Stomach (tissue), 9 donors: Measurements from ENCODE around the gene NCOA6. TPM values are rescaled to one million over a fixed set of nuclear protein-coding genes. Genes with fewer than 3 reads are reported as not detected.

Experiments used
- DNase-seq, 2 donors: peaks; one replicate each; pipeline versions ENCODE4 v3.0.0 to v3.0.0-alpha.2; 2013 to 2019
- H3K27ac ChIP-seq, 5 donors: fragments of 200-600 bp in 4 of 5; sonication (generic) in 4 of 5; one replicate each; pipeline ENCODE4 v1.5.1; 2013 to 2019; ENCODE audit warnings: mild to moderate bottlenecking in 1 of 5, moderate library complexity in 1 of 5
- H3K27me3 ChIP-seq, 3 donors: fragments of 200-600 bp; sonication (generic); one replicate each; pipeline ENCODE4 v1.5.1; 2017 to 2019; ENCODE audit warnings: mixed run types in 1 of 3
- H3K36me3 ChIP-seq, 4 donors: fragments of 200-600 bp; sonication (generic); 1 replicate in 3 of 4; 2 replicates in 1 of 4; pipeline ENCODE4 v1.5.1; 2016 to 2019
- H3K4me1 ChIP-seq, 4 donors: fragments of 200-600 bp; sonication (generic); one replicate each; pipeline ENCODE4 v1.5.1; 2016 to 2019
- H3K4me3 ChIP-seq, 4 donors: fragments of 200-600 bp; sonication (generic) in 3 of 4; one replicate each; pipeline ENCODE4 v1.5.1; 2016 to 2019; ENCODE audit warnings: mild to moderate bottlenecking in 1 of 4
- H3K9me3 ChIP-seq, 4 donors: fragments of 200-600 bp; sonication (generic); one replicate each; pipeline ENCODE4 v1.5.1; 2016 to 2019
- CTCF ChIP-seq, 7 experiments: fragments of 450-650 bp in 4 of 7; fragments of 200-600 bp in 3 of 7; sonication (generic) in 3 of 7; IDR thresholded peaks; one replicate each; pipeline ENCODE4 v1.5.1; 2016 to 2019; ENCODE audit warnings: antibody characterized with exemption in 7 of 7, control low read depth in 2 of 7, mild to moderate bottlenecking in 1 of 7
- EP300 ChIP-seq: sonication (generic); formaldehyde crosslinking; IDR thresholded peaks from one replicate; pipeline ENCODE4 v1.6.1; 2017; ENCODE audit warnings: antibody characterized with exemption
- POLR2A ChIP-seq, 4 donors: fragments of 450-650 bp; IDR thresholded peaks; one replicate each; pipeline ENCODE4 v1.6.1; 2016; ENCODE audit warnings: antibody characterized with exemption in 4 of 4, control low read depth in 2 of 4, mild to moderate bottlenecking in 1 of 4, moderate library complexity in 1 of 4
- POLR2AphosphoS5 ChIP-seq, 3 donors: sonication (generic); formaldehyde crosslinking; IDR thresholded peaks; one replicate each; pipeline ENCODE4 v1.6.1; 2016; ENCODE audit warnings: antibody characterized with exemption in 3 of 3
- WGBS, 5 donors: extraction: QIAGEN DNeasy Blood & Tissue Kit in 3 of 5; methylation state at CpG; one replicate each; pipeline versions ENCODE4 v1.1.5 to v1.1.7; 2013 to 2018; 5-methylcytosine and 5-hydroxymethylcytosine counted together
- intact Hi-C: fragments of 100-400 bp; cut with DNase I; formaldehyde crosslinking; loops from one replicate; pipeline ENCODE4 v1.15.1; 2023; ENCODE audit warnings: low total_unique reads
- polyA plus RNA-seq, 3 donors: library from polyadenylated mRNA; stranded (reverse); fragments of 200-250 nt; gene quantifications; one replicate each; pipeline ENCODE4 v1.2.3, GENCODE V29; 2013
- total RNA-seq, 5 donors: library from RNA; depleted of rRNA; stranded (reverse); fragments of >200 nt; gene quantifications; one replicate each; pipeline versions ENCODE4 v1.1.0 to v1.2.3, GENCODE V29; 2014 to 2016
- donor health status: healthy with polysubstance abuse.
- donor health status: Bipolar disorder and iron deficiency.
- donor health status: healthy.

The NCOA6 gene
- total and polyA plus RNA-seq, 8 donors: 9.7 to 63.8 (median 20.7) TPM

- Histone ChIP-seq H3K4me1 (peaks cover 0 to 16% (median 4%) of the 10 kb centered on the region in 4 donors), H3K27ac (peak overlapping the region in 1 of 5 donors; percentile 13), H3K4me3 (no peak overlapping the region), H3K9me3 (no peaks in the 10 kb centered on the region), H3K36me3 (peaks cover 22 to 89% (median 88%) of the 10 kb centered on the region in 4 donors), H3K27me3 (no peaks in the 10 kb centered on the region)
- WGBS, 5 donors: 63 to 74% (median 64%) methylated on average over 3 of the region's 3 CpGs
- TF ChIP-seq POLR2AphosphoS5 (IDR thresholded peaks at IDR 0.05) (no peak), EP300 (no peak), POLR2A (IDR thresholded peaks at IDR 0.05) (no peak), CTCF (IDR thresholded peaks at IDR 0.05) (no peak)
- DNase-seq: no peak
- intact Hi-C loops: no loop called here
These were observed 53.8 kb downstream of the NCOA6 start for GRCh38 chr20:34771680-34772081.

- WGBS, 5 donors: 83 to 91% (median 89%) methylated on average over 3 of the region's 3 CpGs
- peaks cover 21 to 93% (median 90%) of the 10 kb centered on the region in 4 donors for H3K36me3 ChIP-seq
These were observed 57.4 kb downstream of the NCOA6 start for GRCh38 chr20:34768096-34768495.

GRCh38 chr20:34762031-34762555 is 63.4 kb downstream of the NCOA6 start:
- no peaks in the 10 kb centered on the region for H3K27me3 ChIP-seq
- DNase-seq: no peak
- no peaks in the 10 kb centered on the region for H3K9me3 ChIP-seq
- peaks cover 0 to 6% (median 0%) of the 10 kb centered on the region in 4 donors for H3K4me1 ChIP-seq
- intact Hi-C loops: no loop called here
- H3K4me3 ChIP-seq: no peak overlapping the region
- no peak overlapping the region for H3K27ac ChIP-seq
- no peak for TF ChIP-seq POLR2AphosphoS5 (IDR thresholded peaks at IDR 0.05)
- no peak for TF ChIP-seq CTCF (IDR thresholded peaks at IDR 0.05)
- no peak for TF ChIP-seq EP300
- no peak for TF ChIP-seq POLR2A (IDR thresholded peaks at IDR 0.05)
- 0 to 94% (median 47%) methylated on average over 1 of the region's 1 CpG for WGBS, 5 donors
- peaks cover 37 to 98% (median 97%) of the 10 kb centered on the region in 4 donors for H3K36me3 ChIP-seq

More at GRCh38 chr20:34768096-34768495, 57.4 kb downstream of the NCOA6 start:
- intact Hi-C loops: no loop called here
- DNase-seq: no peak
- H3K9me3 ChIP-seq: no peaks in the 10 kb centered on the region
- no peak overlapping the region for H3K4me3 ChIP-seq
- TF ChIP-seq POLR2A (IDR thresholded peaks at IDR 0.05) (no peak), POLR2AphosphoS5 (IDR thresholded peaks at IDR 0.05) (no peak), CTCF (IDR thresholded peaks at IDR 0.05) (no peak), EP300 (no peak)
- H3K27ac ChIP-seq: no peak overlapping the region
- peaks cover 0 to 16% (median 4%) of the 10 kb centered on the region in 4 donors for H3K4me1 ChIP-seq
- no peaks in the 10 kb centered on the region for H3K27me3 ChIP-seq

GRCh38 chr20:34755367-34755766 is 70.1 kb downstream of the NCOA6 start:
- H3K9me3 ChIP-seq: no peaks in the 10 kb centered on the region
- peaks cover 42 to 98% (median 95%) of the 10 kb centered on the region in 4 donors for H3K36me3 ChIP-seq
- no peak overlapping the region for H3K27ac ChIP-seq
- H3K4me3 ChIP-seq: no peak overlapping the region
- TF ChIP-seq POLR2AphosphoS5 (IDR thresholded peaks at IDR 0.05) (no peak), EP300 (no peak), CTCF (IDR thresholded peaks at IDR 0.05) (no peak), POLR2A (IDR thresholded peaks at IDR 0.05) (no peak)
- H3K27me3 ChIP-seq: no peaks in the 10 kb centered on the region
- 97 to 100% (median 100%) methylated on average over 1 of the region's 1 CpG for WGBS, 5 donors
- DNase-seq: no peak
- no peaks in the 10 kb centered on the region for H3K4me1 ChIP-seq
- intact Hi-C loops: no loop called here
